SKM-1 (cell line): Measurements from ENCODE around the gene C10orf90.

Experiments
- DNase-seq: peaks from one replicate; lab custom pipeline; 2025; ENCODE audit not compliant: unreplicated experiment; lab: John Stamatoyannopoulos, UW

C10orf90 gene

GRCh38 chr10:126586878-126587277 lies 83.6 kb downstream of the C10orf90 start:
- no peak for DNase-seq

- DNase-seq: no peak
These were observed 84.4 kb downstream of the C10orf90 start for GRCh38 chr10:126586128-126586527.

GRCh38 chr10:126585249-126586017 lies 85.1 kb downstream of the C10orf90 start:
- DNase-seq: no peak

- no peak for DNase-seq
These were observed 85.7 kb downstream of the C10orf90 start for GRCh38 chr10:126584836-126585235.

GRCh38 chr10:126583552-126584200 lies 86.8 kb downstream of the C10orf90 start:
- no peak for DNase-seq

GRCh38 chr10:126581648-126582046 lies 88.8 kb downstream of the C10orf90 start:
- no peak for DNase-seq

GRCh38 chr10:126580873-126581647 lies 89.4 kb downstream of the C10orf90 start:
- DNase-seq: no peak

GRCh38 chr10:126576336-126576735 lies 94.2 kb downstream of the C10orf90 start:
- DNase-seq: no peak

- no peak for DNase-seq
These were observed 99.6 kb downstream of the C10orf90 start for GRCh38 chr10:126570621-126571602.

GRCh38 chr10:126570245-126570570 lies 100.3 kb downstream of the C10orf90 start:
- no peak for DNase-seq

GRCh38 chr10:126569513-126570244 lies 100.8 kb downstream of the C10orf90 start:
- DNase-seq: no peak

GRCh38 chr10:126568809-126569385 lies 101.6 kb downstream of the C10orf90 start:
- DNase-seq: no peak

GRCh38 chr10:126565871-126566270 lies 104.6 kb downstream of the C10orf90 start:
- DNase-seq: no peak

- DNase-seq: no peak
These were observed 105.1 kb downstream of the C10orf90 start for GRCh38 chr10:126565441-126565840.

GRCh38 chr10:126564326-126564888 lies 106.1 kb downstream of the C10orf90 start:
- DNase-seq: no peak

GRCh38 chr10:126563361-126563760 lies 107.1 kb downstream of the C10orf90 start:
- DNase-seq: no peak

GRCh38 chr10:126561921-126562680 lies 108.4 kb downstream of the C10orf90 start:
- no peak for DNase-seq

- DNase-seq: no peak
These were observed 109.1 kb downstream of the C10orf90 start for GRCh38 chr10:126561294-126561920.
